ENCODE results near the gene ARHGAP19. TPM values are rescaled to one million over a fixed set of nuclear protein-coding genes. Genes with fewer than 3 reads are reported as not detected.

Gene ARHGAP19
- total and polyA plus RNA-seq, 2 donors (not counting 3 experiments of a cell fraction or from before 2014, with no cell fraction given): 6.8 to 20.0 TPM

DNA sequence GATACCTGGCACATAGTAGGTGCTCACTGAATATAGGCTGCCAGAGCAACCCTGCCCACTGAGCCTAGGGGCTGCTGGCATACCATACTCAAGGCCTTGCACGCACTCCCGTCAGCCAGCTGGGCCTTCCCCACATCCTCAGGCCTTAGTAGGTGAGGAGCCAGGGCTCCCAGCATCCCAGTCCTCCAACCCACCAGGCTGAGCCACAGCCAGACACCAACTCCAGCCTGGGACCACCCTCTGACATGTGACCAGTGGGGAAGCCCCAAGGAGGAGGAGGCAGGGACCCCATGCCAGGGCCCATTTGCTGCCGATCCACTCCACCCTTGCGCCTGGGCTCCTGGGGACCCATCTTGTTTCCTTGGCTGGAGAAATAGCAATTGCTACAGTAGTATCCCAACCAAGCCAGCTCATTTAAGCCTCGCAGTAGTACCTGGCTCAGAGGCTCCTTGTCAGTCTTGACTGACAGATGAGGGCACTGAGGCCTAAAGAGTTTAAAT lies 118.1 kb downstream of the ARHGAP19 start:
- BruUV-seq (replicated peaks): no TSS peak
- H2AFZ ChIP-seq (ENCODE audit: low read depth, low read length): no peak overlapping the region
- TF ChIP-seq MYC (IDR thresholded peaks at IDR 0.05; ENCODE audit: low read depth, low read length) (no peak), JUN (IDR thresholded peaks at IDR 0.05; ENCODE audit: borderline replicate concordance, insufficient read depth, insufficient read length, low read depth) (no peak), POLR2AphosphoS5 (IDR thresholded peaks at IDR 0.05; ENCODE audit: insufficient read depth, low read depth, low read length) (no peak), FOS (IDR thresholded peaks at IDR 0.05; ENCODE audit: borderline replicate concordance, insufficient read depth, low read length) (no peak), POLR2A (IDR thresholded peaks at IDR 0.05; ENCODE audit: low read depth, low read length) (no peak), EZH2 (IDR thresholded peaks at IDR 0.05; ENCODE audit: borderline replicate concordance, low read depth, low read length, severe bottlenecking) (no peak), GATA2 (IDR thresholded peaks at IDR 0.05; ENCODE audit: insufficient read depth, insufficient read length, low read depth, low read length) (no peak)
- TF ChIP-seq, protein P1, sequence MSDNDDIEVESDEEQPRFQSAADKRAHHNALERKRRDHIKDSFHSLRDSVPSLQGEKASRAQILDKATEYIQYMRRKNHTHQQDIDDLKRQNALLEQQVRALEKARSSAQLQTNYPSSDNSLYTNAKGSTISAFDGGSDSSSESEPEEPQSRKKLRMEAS (IDR thresholded peaks at IDR 0.05; ENCODE audit: insufficient read depth, insufficient read length): no peak
- TF ChIP-seq, protein P2, sequence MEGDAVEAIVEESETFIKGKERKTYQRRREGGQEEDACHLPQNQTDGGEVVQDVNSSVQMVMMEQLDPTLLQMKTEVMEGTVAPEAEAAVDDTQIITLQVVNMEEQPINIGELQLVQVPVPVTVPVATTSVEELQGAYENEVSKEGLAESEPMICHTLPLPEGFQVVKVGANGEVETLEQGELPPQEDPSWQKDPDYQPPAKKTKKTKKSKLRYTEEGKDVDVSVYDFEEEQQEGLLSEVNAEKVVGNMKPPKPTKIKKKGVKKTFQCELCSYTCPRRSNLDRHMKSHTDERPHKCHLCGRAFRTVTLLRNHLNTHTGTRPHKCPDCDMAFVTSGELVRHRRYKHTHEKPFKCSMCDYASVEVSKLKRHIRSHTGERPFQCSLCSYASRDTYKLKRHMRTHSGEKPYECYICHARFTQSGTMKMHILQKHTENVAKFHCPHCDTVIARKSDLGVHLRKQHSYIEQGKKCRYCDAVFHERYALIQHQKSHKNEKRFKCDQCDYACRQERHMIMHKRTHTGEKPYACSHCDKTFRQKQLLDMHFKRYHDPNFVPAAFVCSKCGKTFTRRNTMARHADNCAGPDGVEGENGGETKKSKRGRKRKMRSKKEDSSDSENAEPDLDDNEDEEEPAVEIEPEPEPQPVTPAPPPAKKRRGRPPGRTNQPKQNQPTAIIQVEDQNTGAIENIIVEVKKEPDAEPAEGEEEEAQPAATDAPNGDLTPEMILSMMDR (IDR thresholded peaks at IDR 0.05; ENCODE audit: extremely low read depth in 1 of 2, insufficient read depth in 1 of 2, low read depth in 1 of 2, low read length in 2 of 2): no peak
- no peak overlapping the region for H3K27ac ChIP-seq (ENCODE audit: insufficient read depth, low read depth, low read length)
- FAIRE-seq: no peak
- no peaks in the 10 kb centered on the region for H3K9me1 ChIP-seq (replicated peaks; ENCODE audit: control insufficient read depth, extremely low read depth, insufficient read depth, low read length)
- no peaks in the 10 kb centered on the region for H3K79me2 ChIP-seq (ENCODE audit: control insufficient read depth, insufficient read depth, low read length)
- intact Hi-C loops (cut with micrococcal nuclease) (no loop called here), dilution Hi-C loops (cut with MboI; ENCODE audit: extremely low pct_ligation_motif_present, low sequenced_read_pairs) (no loop called here)
- H4K20me1 ChIP-seq (replicated peaks; ENCODE audit: control insufficient read depth, extremely low read depth, insufficient read depth, low read length): no peaks in the 10 kb centered on the region
- no peaks in the 10 kb centered on the region for H3K9me3 ChIP-seq (replicated peaks; ENCODE audit: control insufficient read depth, insufficient read depth, low read length)
- H3K4me2 ChIP-seq (ENCODE audit: insufficient read depth, low read length): no peak overlapping the region
- no peaks in the 10 kb centered on the region for H3K36me3 ChIP-seq (ENCODE audit: control insufficient read depth in 2 of 2, extremely low read depth in 1 of 2, insufficient read depth in 2 of 2, low read length in 2 of 2)
- no peak overlapping the region for H3K4me3 ChIP-seq (replicated peaks in 1 of 3; ENCODE audit: insufficient read depth in 1 of 3, low read depth in 1 of 3, low read length in 3 of 3)
- CTCF ChIA-PET: interaction anchor here (1.2 kb wide), 1 partner anchor 36 kb away, joined by 3 read pairs; no protein-coding TSS in a partner anchor
- DNase-seq (ENCODE audit: low read depth, low spot score): no peak
- H3K27me3 ChIP-seq (ENCODE audit: control insufficient read depth in 2 of 2, insufficient read depth in 2 of 2, low read length in 2 of 2): peaks cover 8 to 17% of the 10 kb centered on the region in 2 experiments
- no peak overlapping the region for H3K9ac ChIP-seq (replicated peaks; ENCODE audit: extremely low read depth, insufficient read depth, low read length)
- H3K4me1 ChIP-seq (ENCODE audit: control insufficient read depth, extremely low read depth, insufficient read depth, low read length): no peaks in the 10 kb centered on the region
- POLR2A ChIA-PET: no interaction called here

Data from endothelial cell of umbilical vein (primary cell).